SK-N-SH treated with all-trans-retinoic acid at 6 μM for 48 hours (cell line): Measurements from ENCODE around the gene KIF15.

ENCODE experiments used
- CSRNP3 ChIP-seq: fragments of 250-450 bp; sonication (Bioruptor Pico); IDR thresholded peaks from 2 replicates; pipeline ENCODE4 v1.5.1; 2021; ENCODE audit warnings: mild to moderate bottlenecking, moderate library complexity
- ISL1 ChIP-seq: fragments of 250-450 bp; sonication (Bioruptor Pico); IDR thresholded peaks from 2 replicates; pipeline ENCODE4 v2.1.2; 2022; ENCODE audit warnings: mild to moderate bottlenecking, moderate library complexity
- PATZ1 ChIP-seq: fragments of 250-450 bp; sonication (Bioruptor Pico); IDR thresholded peaks from 2 replicates; pipeline ENCODE4 v1.8.0; 2020; ENCODE audit warnings: mild to moderate bottlenecking, moderate library complexity, borderline replicate concordance
- POU6F1 ChIP-seq: fragments of 250-450 bp; sonication (Bioruptor Pico); IDR thresholded peaks from 2 replicates; pipeline ENCODE4 v1.8.0; 2021; ENCODE audit warnings: low read depth, mild to moderate bottlenecking, moderate library complexity, borderline replicate concordance
- RARB ChIP-seq: fragments of 250-450 bp; sonication (Bioruptor Pico); IDR thresholded peaks from 2 replicates; pipeline ENCODE4 v1.8.0; 2021; ENCODE audit warnings: mild to moderate bottlenecking, moderate library complexity
- TCF4 ChIP-seq: fragments of 250-450 bp; sonication (Bioruptor Pico); IDR thresholded peaks from 2 replicates; pipeline ENCODE4 v1.8.0; 2021; ENCODE audit warnings: mild to moderate bottlenecking, moderate library complexity, borderline replicate concordance
- TSHZ2 ChIP-seq: fragments of 250-450 bp; sonication (Bioruptor Pico); IDR thresholded peaks from 2 replicates; pipeline ENCODE4 v1.5.0; 2020; ENCODE audit warnings: mild to moderate bottlenecking, moderate library complexity
- ZFP3 ChIP-seq: fragments of 250-450 bp; sonication (Bioruptor Pico); IDR thresholded peaks from 2 replicates; pipeline ENCODE4 v1.5.0; 2020; ENCODE audit warnings: mild to moderate bottlenecking, moderate library complexity

GRCh38 chr3:44886561-44886960 lies 125.0 kb downstream of the KIF15 start:
- TF ChIP-seq TCF4 (CRISPR knock-in tag) (no peak), TSHZ2 (CRISPR knock-in tag) (no peak), ZFP3 (CRISPR knock-in tag) (no peak), CSRNP3 (CRISPR knock-in tag) (no peak), RARB (no peak), POU6F1 (no peak), ISL1 (CRISPR knock-in tag) (no peak), PATZ1 (CRISPR knock-in tag) (no peak)
